Measurements from ENCODE around the gene EPS8L2.
A peak's percentile ranks its signal among the peaks of the same experiment; 100 is the strongest.
"Not testable (repeated sequence)": the region's sequence is repeated elsewhere in the genome, so short reads cannot be mapped to it uniquely, and the experiment has no call there.

The EPS8L2 gene

DNA sequence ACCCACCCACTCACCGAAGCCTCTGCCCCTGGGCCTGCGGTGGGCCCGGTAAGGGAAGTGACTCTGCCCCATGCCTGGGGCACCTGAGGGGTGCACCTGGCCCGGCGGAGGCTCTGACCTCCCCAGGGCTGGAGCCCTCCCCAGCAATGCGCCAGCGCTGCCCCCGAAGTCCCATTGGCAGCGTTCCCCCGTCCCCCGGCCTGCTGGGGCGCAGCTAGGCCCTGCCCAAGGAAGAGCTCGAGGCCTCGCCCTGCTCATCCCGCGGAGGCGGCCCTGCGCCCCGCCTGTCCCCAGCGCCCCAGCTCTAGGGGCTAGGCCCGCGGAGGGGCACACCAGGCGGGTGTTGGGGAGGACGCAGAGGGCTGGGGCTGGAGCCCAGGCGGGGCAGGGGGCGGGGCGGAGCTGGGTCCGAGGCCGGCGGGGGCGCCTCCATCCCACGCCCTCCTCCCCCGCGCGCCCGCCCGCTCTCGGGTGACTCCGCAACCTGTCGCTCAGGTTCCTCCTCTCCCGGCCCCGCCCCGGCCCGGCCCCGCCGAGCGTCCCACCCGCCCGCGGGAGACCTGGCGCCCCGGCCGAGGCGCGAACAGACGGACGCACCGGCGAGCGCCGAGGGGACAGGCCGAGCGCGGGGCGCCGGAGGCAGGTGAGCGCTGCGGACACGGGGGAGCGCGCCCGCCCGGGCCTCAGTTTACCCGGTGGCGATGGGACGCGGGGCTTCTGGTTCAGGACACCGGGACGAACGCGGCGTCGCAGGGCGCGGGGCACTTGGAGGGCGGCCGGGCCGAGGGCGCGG, at the start of gene EPS8L2:
TSS of gene EPS8L2 (plus strand) at position 586 of the 793 bp plus-strand sequence. CDS start 3,177 bp downstream, outside the sequence.
- peak; percentile 23 for DNase-seq

DNA sequence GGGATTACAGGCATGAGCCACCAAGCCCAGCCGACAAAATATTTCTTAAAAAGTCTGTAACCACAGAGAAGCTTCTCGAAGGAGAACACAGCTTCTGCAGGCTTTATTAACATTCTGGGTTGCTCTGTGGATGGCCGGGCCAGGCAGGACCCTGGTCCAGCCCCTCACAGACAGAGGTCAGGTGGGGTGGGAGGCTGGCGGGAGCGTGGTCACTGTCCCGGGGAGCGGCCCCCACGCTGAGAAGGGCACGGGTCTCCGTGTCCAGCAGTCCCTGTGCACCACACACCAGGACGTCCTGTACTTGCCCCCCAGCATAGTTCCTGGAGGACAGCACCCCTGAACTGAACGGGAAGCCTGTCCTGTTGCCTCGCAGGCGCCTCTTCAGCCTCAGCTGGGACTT, 49.6 kb upstream of the EPS8L2 start:
- no peak for DNase-seq

GRCh38 chr11:656866-657265, 49.2 kb upstream of the EPS8L2 start:
- no peak for DNase-seq

- DNase-seq: no peak
Observed at GRCh38 chr11:657691-658126, 48.3 kb upstream of the EPS8L2 start.

DNA sequence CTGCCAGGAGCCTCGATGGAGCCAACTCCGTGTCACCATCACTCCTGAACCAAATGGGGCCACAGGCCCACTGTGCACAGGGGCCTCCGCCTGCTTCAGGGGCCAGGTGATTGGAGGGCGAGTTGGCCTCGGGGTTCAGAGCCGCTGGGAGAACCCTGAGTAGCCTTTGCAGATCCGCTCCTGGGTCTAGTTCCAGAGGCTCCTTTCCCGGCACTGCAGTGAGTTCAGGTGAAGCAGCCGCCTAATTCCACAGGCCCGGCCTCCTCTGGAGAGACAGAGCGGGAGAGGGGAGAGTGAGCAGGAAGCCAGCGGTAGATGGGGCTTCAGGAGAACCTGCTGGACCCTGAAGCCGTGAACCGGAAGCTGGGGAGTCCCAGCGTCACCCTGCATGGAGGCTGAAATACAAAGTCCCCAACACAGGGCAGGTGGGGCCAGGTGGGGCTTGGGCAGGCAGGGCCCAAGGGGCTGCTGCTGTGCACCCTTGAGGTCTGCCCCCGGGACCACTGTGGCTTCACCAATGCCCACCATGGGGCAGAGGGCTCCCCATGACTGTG, 46.4 kb upstream of the EPS8L2 start:
- DNase-seq: no peak

GRCh38 chr11:660281-660680, 45.8 kb upstream of the EPS8L2 start:
- DNase-seq: no peak

DNA sequence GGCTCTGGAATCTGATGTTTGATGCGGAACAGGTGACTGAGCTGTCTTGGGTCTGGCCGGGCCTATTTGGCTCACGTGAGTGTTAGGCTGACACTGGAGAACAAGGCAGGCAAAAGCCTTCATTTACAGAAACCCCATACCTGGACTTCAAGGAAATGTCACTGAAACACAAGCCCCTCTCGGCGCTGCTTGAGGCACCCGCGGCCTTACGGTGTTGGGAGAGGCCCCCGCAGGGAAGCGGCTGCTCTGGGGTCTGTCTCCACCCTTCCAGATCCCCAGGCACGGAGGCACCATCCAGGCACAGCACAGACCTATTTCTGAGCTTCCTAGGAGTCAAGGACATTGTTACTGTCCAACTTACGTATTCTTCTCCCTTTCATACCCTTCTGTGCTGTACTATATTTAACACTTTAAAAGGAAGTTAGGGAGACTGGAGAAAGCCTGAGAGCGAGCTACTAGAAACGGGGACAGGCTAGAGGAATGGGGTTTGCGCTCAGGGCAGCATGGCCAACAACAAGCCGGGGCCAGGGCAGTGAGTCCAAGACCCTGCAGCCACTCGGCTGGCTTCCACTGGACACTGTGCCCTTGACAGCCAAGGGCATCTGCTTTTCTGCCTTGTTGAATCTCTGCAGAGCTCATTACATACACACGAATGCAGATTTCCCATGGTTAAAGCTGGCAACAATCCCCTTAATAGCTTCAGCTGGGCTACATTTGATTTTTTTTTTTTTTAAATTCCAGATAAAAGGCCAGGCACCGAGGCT, 45.2 kb upstream of the EPS8L2 start:
- DNase-seq: no peak

GRCh38 chr11:662689-663274, 43.2 kb upstream of the EPS8L2 start:
- DNase-seq: peak; percentile 39

DNA sequence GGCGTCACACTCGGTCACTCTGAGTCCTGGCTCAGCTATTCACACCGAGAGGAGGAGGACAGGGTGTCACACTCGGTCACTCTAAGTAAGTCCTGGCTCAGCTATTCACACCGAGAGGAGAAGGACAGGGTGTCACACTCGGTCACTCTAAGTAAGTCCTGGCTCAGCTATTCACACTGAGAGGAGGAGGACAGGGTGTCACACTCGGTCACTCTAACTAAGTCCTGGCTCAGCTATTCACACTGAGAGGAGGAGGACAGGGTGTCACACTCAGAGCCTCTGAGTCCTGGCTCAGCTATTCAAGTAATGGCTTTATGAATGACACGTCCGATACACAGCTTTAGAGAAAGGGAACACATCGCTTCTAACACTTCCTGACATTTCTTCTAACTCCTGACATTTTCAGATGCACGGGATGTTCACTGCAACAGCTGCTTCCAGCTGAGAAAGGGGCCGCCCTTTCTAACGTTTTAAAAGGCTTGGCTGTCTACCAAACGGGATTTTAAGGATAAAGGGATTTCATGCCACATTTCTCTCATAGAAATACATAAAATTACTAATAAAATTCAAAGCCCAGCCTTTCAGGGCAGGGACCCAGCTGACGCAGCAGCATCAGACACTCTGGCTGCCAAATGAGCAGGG, 40.8 kb upstream of the EPS8L2 start:
- no peak for DNase-seq

GRCh38 chr11:665704-666281, 40.2 kb upstream of the EPS8L2 start:
- DNase-seq: no peak

GRCh38 chr11:673866-674265, 32.2 kb upstream of the EPS8L2 start:
- DNase-seq: no peak

- DNase-seq: no peak
Observed at GRCh38 chr11:674406-674805, 31.6 kb upstream of the EPS8L2 start.

- DNase-seq: no peak
Observed at GRCh38 chr11:678297-678696, 27.7 kb upstream of the EPS8L2 start.

GRCh38 chr11:679271-680207, 26.5 kb upstream of the EPS8L2 start:
- no peak for DNase-seq

- no peak for DNase-seq
Observed at GRCh38 chr11:680476-680875, 25.6 kb upstream of the EPS8L2 start.

DNA sequence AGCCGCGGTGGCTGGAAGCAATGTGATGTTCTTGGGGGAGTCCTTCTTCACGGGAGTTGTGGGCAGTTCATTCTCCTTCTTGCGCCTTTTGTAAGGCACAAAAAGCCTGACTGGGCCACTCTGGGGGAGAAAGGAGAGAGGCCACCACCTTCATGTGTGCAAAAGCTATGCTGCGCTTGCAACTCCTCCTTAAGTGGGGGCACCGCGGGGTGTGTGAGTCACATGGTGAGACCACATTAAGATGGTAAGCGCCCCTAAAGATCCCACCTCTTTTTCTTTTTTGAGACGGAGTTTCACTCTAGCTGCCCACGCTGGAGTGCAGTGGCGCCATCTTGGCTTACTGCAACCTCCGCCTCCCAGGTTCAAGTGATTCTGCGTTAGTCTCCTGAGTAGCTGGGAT, 25.1 kb upstream of the EPS8L2 start:
- DNase-seq: no peak

- no peak for DNase-seq
Observed at GRCh38 chr11:686451-687243, 19.4 kb upstream of the EPS8L2 start.

DNA sequence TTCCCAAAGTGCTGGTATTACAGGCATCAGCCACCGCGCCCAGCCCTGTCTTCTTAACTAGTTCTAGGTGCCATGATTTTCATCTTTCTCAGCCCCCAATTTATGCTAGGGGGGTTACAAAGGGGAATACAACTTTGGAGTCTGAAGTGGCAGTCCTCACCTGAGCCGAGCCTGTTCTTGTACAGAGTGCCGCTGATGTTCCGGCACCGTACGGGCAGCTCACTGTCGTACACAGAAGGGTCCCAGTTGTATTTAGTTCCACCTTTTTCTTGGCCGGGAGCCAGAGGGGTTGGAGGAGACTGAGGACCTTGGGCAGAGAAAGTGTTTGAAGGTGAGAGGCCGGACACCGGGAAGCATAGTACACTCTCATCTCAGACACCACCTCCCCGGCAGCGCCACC, 18.3 kb upstream of the EPS8L2 start:
- no peak for DNase-seq

GRCh38 chr11:688681-689080, 17.4 kb upstream of the EPS8L2 start:
- DNase-seq: no peak

- DNase-seq: no peak
Observed at GRCh38 chr11:689625-690024, 16.4 kb upstream of the EPS8L2 start.

DNA sequence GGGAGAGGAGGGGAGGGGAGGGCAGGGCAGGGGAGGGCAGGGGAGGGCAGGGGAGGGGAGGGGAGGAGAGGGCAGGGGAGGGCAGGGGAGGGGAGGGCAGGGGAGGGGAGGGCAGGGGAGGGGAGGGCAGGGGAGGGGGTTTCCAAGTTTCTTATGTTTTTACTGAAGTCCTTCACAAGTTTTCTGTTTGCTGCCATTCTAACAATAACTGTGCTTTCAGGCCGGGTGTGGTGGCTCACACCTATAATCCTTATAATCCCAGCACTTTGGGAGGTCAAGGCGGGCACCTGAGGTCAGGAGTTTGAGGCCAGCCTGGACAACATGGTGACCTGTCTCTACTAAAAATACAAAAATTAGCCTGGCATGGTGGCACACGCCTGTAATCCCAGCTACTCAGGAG, 15.8 kb upstream of the EPS8L2 start:
- not testable (repeated sequence) for DNase-seq
